H9 (cell line): ENCODE data around the gene EHBP1. TPM values are rescaled to one million over a fixed set of nuclear protein-coding genes. Genes with fewer than 3 reads are reported as not detected.

Source experiments
- DNase-seq: peaks from one replicate; pipeline ENCODE4 v3.0.0-alpha.2; 2017
- H2AFZ ChIP-seq: one replicate; pipeline ENCODE4 v1.6.1; 2013; ENCODE audit warnings: mild to moderate bottlenecking, low read length, control low read depth, moderate library complexity
- H2AK5ac ChIP-seq: 2 replicates; pipeline ENCODE4 v1.6.1; 2013; ENCODE audit warnings: low read length, control low read depth, mixed read lengths; ENCODE audit not compliant: insufficient read length
- H2BK120ac ChIP-seq: one replicate; pipeline ENCODE4 v1.6.1; 2013; ENCODE audit warnings: low read depth, mild to moderate bottlenecking, low read length, control low read depth, inconsistent platforms; ENCODE audit not compliant: poor library complexity, severe bottlenecking
- H2BK12ac ChIP-seq: 2 replicates; pipeline ENCODE4 v1.6.1; 2013; ENCODE audit warnings: low read length, control low read depth, mixed read lengths, low read depth; ENCODE audit not compliant: insufficient read length
- H2BK15ac ChIP-seq: 2 replicates; pipeline ENCODE4 v1.6.1; 2013; ENCODE audit warnings: low read depth, low read length, control low read depth
- H2BK20ac ChIP-seq: one replicate; pipeline ENCODE4 v1.6.1; 2013; ENCODE audit warnings: low read depth, mild to moderate bottlenecking, low read length, control low read depth, inconsistent platforms; ENCODE audit not compliant: poor library complexity, severe bottlenecking
- H2BK5ac ChIP-seq: 2 replicates; pipeline ENCODE4 v1.6.1; 2013; ENCODE audit warnings: low read length, control low read depth, mixed read lengths; ENCODE audit not compliant: insufficient read length
- H3K14ac ChIP-seq: 2 replicates; pipeline ENCODE4 v1.6.1; 2013; ENCODE audit warnings: low read length, control low read depth; ENCODE audit not compliant: insufficient read depth
- H3K18ac ChIP-seq: 2 replicates; pipeline ENCODE4 v1.6.1; 2013; ENCODE audit warnings: low read depth, mild to moderate bottlenecking, mixed read lengths, low read length, control low read depth; ENCODE audit not compliant: insufficient read length
- H3K23ac ChIP-seq: 2 replicates; pipeline ENCODE4 v1.6.1; 2013; ENCODE audit warnings: low read length, control low read depth, mixed read lengths, low read depth; ENCODE audit not compliant: insufficient read length
- H3K23me2 ChIP-seq: 2 replicates; pipeline ENCODE4 v1.6.1; 2013; ENCODE audit warnings: low read depth, mild to moderate bottlenecking, mixed read lengths, low read length, control low read depth; ENCODE audit not compliant: insufficient read length, poor library complexity, severe bottlenecking
- H3K27ac ChIP-seq: 2 replicates; pipeline ENCODE4 v1.5.1; 2013; ENCODE audit warnings: low read length, control low read depth, mixed read lengths, low read depth; ENCODE audit not compliant: insufficient read length
- H3K27me3 ChIP-seq: 2 replicates; pipeline ENCODE4 v1.6.1; 2013; ENCODE audit warnings: low read length, control low read depth, inconsistent platforms; ENCODE audit not compliant: insufficient read depth
- H3K4ac ChIP-seq: 2 replicates; pipeline ENCODE4 v1.6.1; 2013; ENCODE audit warnings: low read depth, mild to moderate bottlenecking, control low read depth, inconsistent platforms, low read length, moderate library complexity
- H3K4me1 ChIP-seq: 2 replicates; pipeline ENCODE4 v1.6.1; 2013; ENCODE audit warnings: low read length, control low read depth, inconsistent platforms; ENCODE audit not compliant: insufficient read depth
- H3K4me2 ChIP-seq: 2 replicates; pipeline ENCODE4 v1.6.1; 2013; ENCODE audit warnings: low read length, control low read depth, mixed read lengths; ENCODE audit not compliant: insufficient read length, insufficient read depth
- H3K56ac ChIP-seq: 2 replicates; pipeline ENCODE4 v1.6.1; 2013; ENCODE audit warnings: low read depth, mild to moderate bottlenecking, mixed read lengths, low read length, control low read depth; ENCODE audit not compliant: insufficient read length
- H3K79me1 ChIP-seq: 2 replicates; pipeline ENCODE4 v1.6.1; 2013; ENCODE audit warnings: low read depth, mild to moderate bottlenecking, moderate library complexity, low read length, control low read depth, inconsistent platforms; ENCODE audit not compliant: insufficient read depth, poor library complexity, severe bottlenecking
- H3K79me2 ChIP-seq: 2 replicates; pipeline ENCODE4 v1.6.1; 2013; ENCODE audit warnings: low read length, control low read depth, inconsistent platforms; ENCODE audit not compliant: insufficient read depth
- H3K9ac ChIP-seq: 2 replicates; pipeline ENCODE4 v1.6.1; 2013; ENCODE audit warnings: low read length, control low read depth, mixed read lengths; ENCODE audit not compliant: insufficient read length; ENCODE audit errors: extremely low read depth
- H3K9me3 ChIP-seq: one replicate; pipeline ENCODE4 v1.6.1; 2013; ENCODE audit warnings: low read depth, low read length, inconsistent platforms; ENCODE audit not compliant: control insufficient read depth
- H3T11ph ChIP-seq: one replicate; pipeline ENCODE4 v1.6.1; 2013; ENCODE audit warnings: mild to moderate bottlenecking, low read length, control low read depth, inconsistent platforms
- H4K20me1 ChIP-seq: one replicate; pipeline ENCODE4 v1.6.1; 2013; ENCODE audit not compliant: control insufficient read depth, insufficient read length, insufficient read depth
- H4K5ac ChIP-seq: 2 replicates; pipeline ENCODE4 v1.6.1; 2013; ENCODE audit warnings: low read depth, mild to moderate bottlenecking, mixed read lengths, low read length, control low read depth; ENCODE audit not compliant: insufficient read length
- H4K8ac ChIP-seq: replicated peaks from 2 replicates; pipeline ENCODE4 v1.6.1; 2013; ENCODE audit warnings: low read length, control low read depth, mixed read lengths, low read depth; ENCODE audit not compliant: insufficient read length
- H4K91ac ChIP-seq: 2 replicates; pipeline ENCODE4 v1.6.1; 2013; ENCODE audit warnings: low read depth, mild to moderate bottlenecking, moderate library complexity, mixed read lengths, low read length, control low read depth; ENCODE audit not compliant: insufficient read length
- H3K27ac Mint-ChIP-seq, 3 experiments: 2 replicates in 2 of 3; 3 replicates in 1 of 3; pipeline ENCODE4 v1.8.0; 2020 to 2021; ENCODE audit warnings: mixed read lengths in 3 of 3, mild to moderate bottlenecking in 1 of 3, moderate library complexity in 1 of 3
- H3K27me3 Mint-ChIP-seq: 2 replicates; pipeline ENCODE4 v1.8.0; 2021; ENCODE audit warnings: low read depth, mild to moderate bottlenecking, moderate library complexity, mixed read lengths
- H3K36me3 Mint-ChIP-seq, 3 experiments: 2 replicates in 2 of 3; 3 replicates in 1 of 3; pipeline ENCODE4 v1.8.0; 2020 to 2021; ENCODE audit warnings: low read depth in 3 of 3, mixed read lengths in 3 of 3; ENCODE audit not compliant: insufficient read depth in 1 of 3
- H3K4me1 Mint-ChIP-seq, 2 experiments: 2 replicates each; pipeline ENCODE4 v1.8.0; 2020; ENCODE audit warnings: mixed read lengths in 2 of 2
- H3K4me3 Mint-ChIP-seq, 2 experiments: 2 replicates in 1 of 2; 3 replicates in 1 of 2; pipeline ENCODE4 v1.8.0; 2020 to 2021; ENCODE audit warnings: mild to moderate bottlenecking in 2 of 2, mixed read lengths in 2 of 2, moderate library complexity in 1 of 2
- H3K9me3 Mint-ChIP-seq, 2 experiments: 2 replicates in 1 of 2; 3 replicates in 1 of 2; pipeline ENCODE4 v1.8.0; 2020; ENCODE audit warnings: mild to moderate bottlenecking in 2 of 2, mixed read lengths in 2 of 2, moderate library complexity in 1 of 2
- CTCF ChIP-seq: fragments of 200-600 bp; sonication (generic); conservative IDR thresholded peaks from 3 replicates; pipeline ENCODE4 v1.8.0; 2021; ENCODE audit warnings: antibody characterized with exemption, mild to moderate bottlenecking
- WGBS: extraction: QIAGEN DNeasy Blood & Tissue Kit; methylation state at CpG from one replicate; pipeline ENCODE4 v1.1.7; 2013; ENCODE audit warnings: missing lambda C conversion rate, low lambda C conversion rate, mixed read lengths; ENCODE audit not compliant: insufficient read length; ENCODE audit errors: extremely low coverage; 5-methylcytosine and 5-hydroxymethylcytosine counted together
- total RNA-seq: library from RNA; stranded (reverse); gene quantifications from 2 replicates; pipeline ENCODE4 v1.2.1, GENCODE V29; 2021

The EHBP1 gene
- total RNA-seq, 1 experiment from 2014 or later, result 35.6 TPM

GRCh38 chr2:62871506-62871905, 166.0 kb downstream of the EHBP1 start:
- no peaks in the 10 kb centered on the region for H3K79me1 ChIP-seq
- no peak overlapping the region for H3T11ph ChIP-seq
- no peak overlapping the region for H2BK15ac ChIP-seq
- no peak overlapping the region for H3K4me2 ChIP-seq
- no peaks in the 10 kb centered on the region for H3K9me3 ChIP-seq
- Mint-ChIP-seq H3K27me3 (no peaks in the 10 kb centered on the region), H3K27ac (no peak overlapping the region), H3K4me1 (no peaks in the 10 kb centered on the region), H3K9me3 (peaks cover 6 to 13% of the 10 kb centered on the region in 2 experiments; a peak in 3 of 5 replicates), H3K4me3 (no peak overlapping the region), H3K36me3 (peaks cover 41 to 48% (median 43%) of the 10 kb centered on the region in 3 experiments)
- H2BK12ac ChIP-seq, result no peak overlapping the region
- no peak overlapping the region for H3K27ac ChIP-seq
- H2BK5ac ChIP-seq, result no peak overlapping the region
- no peak overlapping the region for H2BK20ac ChIP-seq
- H3K23me2 ChIP-seq, result no peaks in the 10 kb centered on the region
- no peaks in the 10 kb centered on the region for H3K79me2 ChIP-seq
- no CpG with 5 or more reads among the region's 1 CpG for WGBS
- H3K14ac ChIP-seq, result no peak overlapping the region
- no peak overlapping the region for H3K9ac ChIP-seq
- no peaks in the 10 kb centered on the region for H3K4me1 ChIP-seq
- no peak overlapping the region for H2BK120ac ChIP-seq
- no peak overlapping the region for H2AFZ ChIP-seq
- H4K8ac ChIP-seq, result no peak overlapping the region
- TF ChIP-seq CTCF, result no peak
- no peak overlapping the region for H3K18ac ChIP-seq
- H4K5ac ChIP-seq, result no peak overlapping the region
- H4K91ac ChIP-seq, result no peak overlapping the region
- no peak overlapping the region for H2AK5ac ChIP-seq
- no peaks in the 10 kb centered on the region for H3K27me3 ChIP-seq
- H4K20me1 ChIP-seq, result no peaks in the 10 kb centered on the region
- H3K56ac ChIP-seq, result no peak overlapping the region
- DNase-seq, result no peak
- no peak overlapping the region for H3K4ac ChIP-seq
- no peak overlapping the region for H3K23ac ChIP-seq
